Measurements from ENCODE around the gene UFD1. TPM values are rescaled to one million over a fixed set of nuclear protein-coding genes. Genes with fewer than 3 reads are reported as not detected.

The UFD1 gene
- total and polyA plus RNA-seq, 7 experiments from 2014 or later: 46.8 to 87.8 (median 71.8) TPM

GRCh38 chr22:19520566-19521305 lies 41.7 kb upstream of the UFD1 start:
- Histone ChIP-seq H3K36me3 (ENCODE audit: control insufficient read depth in 2 of 3, insufficient read depth in 3 of 3, low read length in 3 of 3) (no peaks in the 10 kb centered on the region), H3K9me3 (ENCODE audit: control insufficient read depth in 2 of 3, low read length in 3 of 3) (no peaks in the 10 kb centered on the region), H3K27ac (ENCODE audit: low read depth, low read length) (no peak overlapping the region), H3K27me3 (ENCODE audit: control insufficient read depth in 2 of 2, insufficient read depth in 2 of 2, low read length in 2 of 2) (no peaks in the 10 kb centered on the region), H3K4me1 (ENCODE audit: control insufficient read depth in 2 of 2, insufficient read depth in 2 of 2, low read length in 2 of 2) (no peaks in the 10 kb centered on the region), H3K4me3 (ENCODE audit: low read length) (no peak overlapping the region)
- Mint-ChIP-seq H3K27me3 (peaks cover 6 to 23% (median 8%) of the 10 kb centered on the region in 5 donors), H3K36me3 (peaks cover 0 to 4% (median 0%) of the 10 kb centered on the region in 5 donors), H3K4me1 (peaks cover 0 to 16% (median 10%) of the 10 kb centered on the region in 7 donors), H3K27ac (peak overlapping the region in 1 of 9 donors; percentile 44), H3K9me3 (no peaks in the 10 kb centered on the region), H3K4me3 (no peak overlapping the region)
- DNase-seq: no peak
- POLR2A ChIA-PET: no interaction called here
- no peak for ATAC-seq
- CTCF ChIA-PET: no interaction called here
- intact Hi-C loops (cut with micrococcal nuclease): no loop called here

GRCh38 chr22:19520007-19520406 lies 41.0 kb upstream of the UFD1 start:
- Mint-ChIP-seq H3K4me1 (peaks cover 0 to 21% (median 9%) of the 10 kb centered on the region in 7 donors), H3K9me3 (no peaks in the 10 kb centered on the region), H3K27me3 (peaks cover 4 to 17% (median 5%) of the 10 kb centered on the region in 5 donors), H3K36me3 (peaks cover 0 to 9% (median 0%) of the 10 kb centered on the region in 5 donors), H3K27ac (no peak overlapping the region), H3K4me3 (no peak overlapping the region)
- Histone ChIP-seq H3K27ac (ENCODE audit: low read depth, low read length) (no peak overlapping the region), H3K36me3 (ENCODE audit: control insufficient read depth in 2 of 3, insufficient read depth in 3 of 3, low read length in 3 of 3) (no peaks in the 10 kb centered on the region), H3K9me3 (ENCODE audit: control insufficient read depth in 2 of 3, low read length in 3 of 3) (no peaks in the 10 kb centered on the region), H3K4me3 (ENCODE audit: low read length) (no peak overlapping the region), H3K4me1 (ENCODE audit: control insufficient read depth in 2 of 2, insufficient read depth in 2 of 2, low read length in 2 of 2) (no peaks in the 10 kb centered on the region), H3K27me3 (ENCODE audit: control insufficient read depth in 2 of 2, insufficient read depth in 2 of 2, low read length in 2 of 2) (no peaks in the 10 kb centered on the region)
- intact Hi-C loops (cut with micrococcal nuclease): no loop called here
- ATAC-seq (no peak), DNase-seq (no peak)
- POLR2A ChIA-PET: no interaction called here
- CTCF ChIA-PET: no interaction called here

- Histone ChIP-seq H3K4me1 (ENCODE audit: control insufficient read depth in 2 of 2, insufficient read depth in 2 of 2, low read length in 2 of 2) (no peaks in the 10 kb centered on the region), H3K9me3 (ENCODE audit: control insufficient read depth in 2 of 3, low read length in 3 of 3) (no peaks in the 10 kb centered on the region), H3K4me3 (ENCODE audit: low read length) (no peak overlapping the region), H3K36me3 (ENCODE audit: control insufficient read depth in 2 of 3, insufficient read depth in 3 of 3, low read length in 3 of 3) (no peaks in the 10 kb centered on the region), H3K27me3 (ENCODE audit: control insufficient read depth in 2 of 2, insufficient read depth in 2 of 2, low read length in 2 of 2) (no peaks in the 10 kb centered on the region), H3K27ac (ENCODE audit: low read depth, low read length) (no peak overlapping the region)
- intact Hi-C loops (cut with micrococcal nuclease): no loop called here
- Mint-ChIP-seq H3K4me1 (peaks cover 4 to 23% (median 8%) of the 10 kb centered on the region in 7 donors), H3K27me3 (peaks cover 0 to 13% (median 0%) of the 10 kb centered on the region in 5 donors), H3K9me3 (no peaks in the 10 kb centered on the region), H3K36me3 (peaks cover 0 to 14% (median 0%) of the 10 kb centered on the region in 5 donors), H3K27ac (no peak overlapping the region), H3K4me3 (no peak overlapping the region)
- no peak for ATAC-seq
- ChIA-PET CTCF (no interaction called here), POLR2A (no interaction called here)
- no peak for DNase-seq
These were observed 40.3 kb upstream of the UFD1 start for GRCh38 chr22:19519041-19519926.

GRCh38 chr22:19518635-19519034 lies 39.6 kb upstream of the UFD1 start:
- Histone ChIP-seq H3K9me3 (ENCODE audit: control insufficient read depth in 2 of 3, low read length in 3 of 3) (no peaks in the 10 kb centered on the region), H3K4me1 (ENCODE audit: control insufficient read depth in 2 of 2, insufficient read depth in 2 of 2, low read length in 2 of 2) (no peaks in the 10 kb centered on the region), H3K36me3 (ENCODE audit: control insufficient read depth in 2 of 3, insufficient read depth in 3 of 3, low read length in 3 of 3) (no peaks in the 10 kb centered on the region), H3K4me3 (ENCODE audit: low read length) (no peak overlapping the region), H3K27me3 (ENCODE audit: control insufficient read depth in 2 of 2, insufficient read depth in 2 of 2, low read length in 2 of 2) (no peaks in the 10 kb centered on the region), H3K27ac (ENCODE audit: low read depth, low read length) (no peak overlapping the region)
- no peak for DNase-seq
- intact Hi-C loops (cut with micrococcal nuclease): no loop called here
- Mint-ChIP-seq H3K9me3 (peaks cover 0 to 5% (median 4%) of the 10 kb centered on the region in 11 donors), H3K4me3 (peak overlapping the region in 1 of 10 donors; percentile 38), H3K27me3 (peaks cover 0 to 9% (median 0%) of the 10 kb centered on the region in 5 donors), H3K4me1 (peaks cover 4 to 19% (median 12%) of the 10 kb centered on the region in 7 donors), H3K27ac (no peak overlapping the region), H3K36me3 (peaks cover 0 to 19% (median 5%) of the 10 kb centered on the region in 5 donors)
- POLR2A ChIA-PET: no interaction called here
- ATAC-seq: no peak
- CTCF ChIA-PET: no interaction called here

- DNase-seq (no peak), ATAC-seq (no peak)
- no peaks in the 10 kb centered on the region for H3K36me3 ChIP-seq (ENCODE audit: control insufficient read depth in 2 of 3, insufficient read depth in 3 of 3, low read length in 3 of 3)
- H3K27ac ChIP-seq (ENCODE audit: low read depth, low read length): no peak overlapping the region
- Mint-ChIP-seq H3K27ac (no peak overlapping the region), H3K4me3 (no peak overlapping the region), H3K27me3 (peaks cover 0 to 5% (median 0%) of the 10 kb centered on the region in 5 donors), H3K4me1 (peaks cover 4 to 17% (median 10%) of the 10 kb centered on the region in 7 donors), H3K9me3 (peaks cover 0 to 10% (median 5%) of the 10 kb centered on the region in 11 donors), H3K36me3 (peaks cover 0 to 23% (median 6%) of the 10 kb centered on the region in 5 donors)
- H3K9me3 ChIP-seq (ENCODE audit: control insufficient read depth in 2 of 3, low read length in 3 of 3): no peaks in the 10 kb centered on the region
- CTCF ChIA-PET: no interaction called here
- intact Hi-C loops (cut with micrococcal nuclease): no loop called here
- H3K27me3 ChIP-seq (ENCODE audit: control insufficient read depth in 2 of 2, insufficient read depth in 2 of 2, low read length in 2 of 2): no peaks in the 10 kb centered on the region
- H3K4me3 ChIP-seq (ENCODE audit: low read length): no peak overlapping the region
- POLR2A ChIA-PET: interaction anchor here (0.6 kb wide), 1 partner anchor 22 kb away, joined by 5 read pairs; no protein-coding TSS in a partner anchor
- H3K4me1 ChIP-seq (ENCODE audit: control insufficient read depth in 2 of 2, insufficient read depth in 2 of 2, low read length in 2 of 2): no peaks in the 10 kb centered on the region
These were observed 39.1 kb upstream of the UFD1 start for GRCh38 chr22:19517919-19518611.

- POLR2A ChIA-PET: no interaction called here
- intact Hi-C loops (cut with micrococcal nuclease): no loop called here
- H3K4me1 Mint-ChIP-seq: peaks cover 4 to 13% (median 6%) of the 10 kb centered on the region in 7 donors
- Histone ChIP-seq H3K4me1 (ENCODE audit: control insufficient read depth in 2 of 2, insufficient read depth in 2 of 2, low read length in 2 of 2) (no peaks in the 10 kb centered on the region), H3K4me3 (ENCODE audit: low read length) (no peak overlapping the region), H3K9me3 (ENCODE audit: control insufficient read depth in 2 of 3, low read length in 3 of 3) (no peaks in the 10 kb centered on the region), H3K27ac (ENCODE audit: low read depth, low read length) (no peak overlapping the region), H3K36me3 (ENCODE audit: control insufficient read depth in 2 of 3, insufficient read depth in 3 of 3, low read length in 3 of 3) (no peaks in the 10 kb centered on the region), H3K27me3 (ENCODE audit: control insufficient read depth in 2 of 2, insufficient read depth in 2 of 2, low read length in 2 of 2) (no peaks in the 10 kb centered on the region)
- DNase-seq: no peak
- H3K9me3 Mint-ChIP-seq: peaks cover 0 to 10% (median 5%) of the 10 kb centered on the region in 11 donors
- no peaks in the 10 kb centered on the region for H3K27me3 Mint-ChIP-seq
- ATAC-seq: no peak
- CTCF ChIA-PET: no interaction called here
- H3K27ac Mint-ChIP-seq: no peak overlapping the region
- H3K4me3 Mint-ChIP-seq: no peak overlapping the region
- H3K36me3 Mint-ChIP-seq: peaks cover 0 to 25% (median 6%) of the 10 kb centered on the region in 5 donors
These were observed 38.1 kb upstream of the UFD1 start for GRCh38 chr22:19517171-19517500.
